ENCODE measurements around the gene SEMA3A. TPM values are rescaled to one million over a fixed set of nuclear protein-coding genes. Genes with fewer than 3 reads are reported as not detected.
"Not testable (repeated sequence)": the region's sequence is repeated elsewhere in the genome, so short reads cannot be mapped to it uniquely, and the experiment has no call there.

SEMA3A gene
- total and polyA plus RNA-seq, 8 donors: 6.1 to 32.5 (median 23.8) TPM

DNA sequence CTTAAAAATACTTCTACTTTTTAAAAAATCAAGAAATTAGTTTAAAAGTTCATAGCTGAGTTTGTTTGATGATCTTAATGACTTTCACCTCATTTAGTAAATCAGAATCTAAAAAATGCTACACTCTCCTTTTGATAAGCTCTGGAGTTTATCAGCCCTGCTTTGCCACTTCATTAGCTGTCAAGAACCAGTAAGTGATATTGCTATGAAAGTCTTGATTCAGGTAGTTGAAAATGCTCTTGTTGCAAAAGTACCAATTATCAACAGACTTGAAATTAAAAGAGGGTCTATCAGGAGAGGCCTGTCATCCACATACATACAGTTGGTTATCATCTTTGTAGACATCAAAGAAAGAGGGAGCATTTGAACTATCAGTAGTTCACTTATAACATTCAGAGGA is 41.6 kb downstream of the SEMA3A start:
- Histone ChIP-seq H3K4me3 (no peak overlapping the region), H3K27me3 (no peaks in the 10 kb centered on the region), H3K9me3 (peaks cover 0 to 2% of the 10 kb centered on the region in 2 donors), H3K27ac (no peak overlapping the region), H3K36me3 (no peaks in the 10 kb centered on the region), H3K4me1 (no peaks in the 10 kb centered on the region)
- no peak for ATAC-seq
- intact Hi-C loops (cut with DNase I): no loop called here
- no peak for DNase-seq
- TF ChIP-seq, protein P1, sequence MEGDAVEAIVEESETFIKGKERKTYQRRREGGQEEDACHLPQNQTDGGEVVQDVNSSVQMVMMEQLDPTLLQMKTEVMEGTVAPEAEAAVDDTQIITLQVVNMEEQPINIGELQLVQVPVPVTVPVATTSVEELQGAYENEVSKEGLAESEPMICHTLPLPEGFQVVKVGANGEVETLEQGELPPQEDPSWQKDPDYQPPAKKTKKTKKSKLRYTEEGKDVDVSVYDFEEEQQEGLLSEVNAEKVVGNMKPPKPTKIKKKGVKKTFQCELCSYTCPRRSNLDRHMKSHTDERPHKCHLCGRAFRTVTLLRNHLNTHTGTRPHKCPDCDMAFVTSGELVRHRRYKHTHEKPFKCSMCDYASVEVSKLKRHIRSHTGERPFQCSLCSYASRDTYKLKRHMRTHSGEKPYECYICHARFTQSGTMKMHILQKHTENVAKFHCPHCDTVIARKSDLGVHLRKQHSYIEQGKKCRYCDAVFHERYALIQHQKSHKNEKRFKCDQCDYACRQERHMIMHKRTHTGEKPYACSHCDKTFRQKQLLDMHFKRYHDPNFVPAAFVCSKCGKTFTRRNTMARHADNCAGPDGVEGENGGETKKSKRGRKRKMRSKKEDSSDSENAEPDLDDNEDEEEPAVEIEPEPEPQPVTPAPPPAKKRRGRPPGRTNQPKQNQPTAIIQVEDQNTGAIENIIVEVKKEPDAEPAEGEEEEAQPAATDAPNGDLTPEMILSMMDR (IDR thresholded peaks at IDR 0.05): no peak

DNA sequence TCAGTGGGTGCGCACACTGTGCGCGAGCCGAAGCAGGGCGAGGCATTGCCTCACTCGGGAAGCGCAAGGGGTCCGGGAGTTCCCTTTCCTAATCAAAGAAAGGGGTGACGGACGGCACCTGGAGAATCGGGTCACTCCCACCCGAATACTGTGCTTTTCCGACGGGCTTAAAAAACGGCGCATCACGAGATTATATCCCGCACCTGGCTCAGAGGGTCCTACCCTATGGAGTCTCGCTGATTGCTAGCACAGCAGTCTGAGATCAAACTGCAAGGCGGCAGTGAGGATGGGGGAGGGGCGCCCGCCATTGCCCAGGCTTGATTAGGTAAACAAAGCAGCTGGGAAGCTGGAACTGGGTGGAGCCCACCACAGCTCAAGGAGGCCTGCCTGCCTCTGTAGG is 44.2 kb downstream of the SEMA3A start:
- peak in 1 of 4 donors; percentile 4 for DNase-seq
- H3K4me3 ChIP-seq; H3K27me3 ChIP-seq; H3K9me3 ChIP-seq; H3K4me1 ChIP-seq; H3K27ac ChIP-seq; ATAC-seq; intact Hi-C loops (cut with DNase I); H3K36me3 ChIP-seq: not testable (repeated sequence)

DNA sequence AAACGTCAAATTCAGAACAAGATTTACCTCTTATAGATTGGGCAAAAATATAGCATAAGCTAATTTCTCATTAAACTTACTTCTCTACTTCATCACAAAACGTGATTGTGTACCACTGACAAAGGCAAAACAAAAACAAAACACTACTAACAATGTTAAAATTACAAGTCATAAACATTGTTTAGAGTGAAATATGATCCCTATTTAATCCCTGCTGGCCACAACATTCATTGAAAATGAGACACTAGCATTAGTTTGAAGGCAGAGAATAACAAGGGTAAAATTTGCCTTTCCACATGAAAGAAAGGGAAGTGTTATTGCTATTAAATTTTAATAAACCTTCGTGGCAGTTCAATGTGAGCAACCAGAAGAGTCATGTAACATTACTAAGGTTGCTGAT is 45.0 kb downstream of the SEMA3A start:
- H3K36me3 ChIP-seq: no peaks in the 10 kb centered on the region
- intact Hi-C loops (cut with DNase I): no loop called here
- no peak overlapping the region for H3K4me3 ChIP-seq
- no peaks in the 10 kb centered on the region for H3K27me3 ChIP-seq
- H3K9me3 ChIP-seq: peaks cover 0 to 2% of the 10 kb centered on the region in 2 donors
- no peak for DNase-seq
- no peak for ATAC-seq
- TF ChIP-seq, protein P1 (IDR thresholded peaks at IDR 0.05): no peak
- no peak overlapping the region for H3K27ac ChIP-seq
- no peaks in the 10 kb centered on the region for H3K4me1 ChIP-seq

DNA sequence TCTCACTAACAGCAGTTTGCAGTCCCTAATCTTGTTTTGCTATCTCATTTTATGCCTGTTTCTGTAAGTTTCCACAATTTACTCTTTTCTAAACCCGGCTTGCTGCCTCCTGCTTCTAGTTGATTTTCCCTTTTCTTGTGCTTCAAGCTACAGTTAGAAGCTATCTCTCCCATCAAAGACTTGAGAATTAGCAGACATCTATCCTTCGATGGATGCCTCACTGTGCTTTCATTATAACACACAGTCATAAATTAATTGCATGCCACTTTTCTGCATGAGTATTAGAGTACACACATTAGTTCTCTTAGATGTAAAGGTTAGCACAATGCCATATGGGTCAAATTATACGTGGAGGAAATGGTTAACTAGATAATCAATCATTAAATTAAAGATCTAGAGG is 48.7 kb downstream of the SEMA3A start:
- H3K36me3 ChIP-seq: no peaks in the 10 kb centered on the region
- H3K4me3 ChIP-seq: no peak overlapping the region
- intact Hi-C loops (cut with DNase I): no loop called here
- ATAC-seq: no peak
- H3K9me3 ChIP-seq: peaks cover 0 to 2% of the 10 kb centered on the region in 2 donors
- no peaks in the 10 kb centered on the region for H3K4me1 ChIP-seq
- H3K27me3 ChIP-seq: no peaks in the 10 kb centered on the region
- TF ChIP-seq, protein P1 (IDR thresholded peaks at IDR 0.05): no peak
- H3K27ac ChIP-seq: no peak overlapping the region
- DNase-seq: no peak

- ATAC-seq (no peak), DNase-seq (no peak)
- TF ChIP-seq, protein P1 (IDR thresholded peaks at IDR 0.05): no peak
- H3K27me3 ChIP-seq: no peaks in the 10 kb centered on the region
- intact Hi-C loops (cut with DNase I): no loop called here
- H3K4me3 ChIP-seq: no peak overlapping the region
- H3K4me1 ChIP-seq: no peaks in the 10 kb centered on the region
- H3K36me3 ChIP-seq: no peaks in the 10 kb centered on the region
- H3K9me3 ChIP-seq: no peaks in the 10 kb centered on the region
- no peak overlapping the region for H3K27ac ChIP-seq
These were observed 49.7 kb downstream of the SEMA3A start for GRCh38 chr7:84144935-84145334.

GRCh38 chr7:84144480-84144879 is 50.1 kb downstream of the SEMA3A start:
- Histone ChIP-seq H3K4me3 (no peak overlapping the region), H3K36me3 (no peaks in the 10 kb centered on the region), H3K4me1 (no peaks in the 10 kb centered on the region), H3K9me3 (no peaks in the 10 kb centered on the region), H3K27ac (no peak overlapping the region), H3K27me3 (no peaks in the 10 kb centered on the region)
- TF ChIP-seq, protein P1 (IDR thresholded peaks at IDR 0.05): no peak
- intact Hi-C loops (cut with DNase I): no loop called here
- ATAC-seq (no peak), DNase-seq (no peak)
